Tibial nerve (tissue), 4 donors: ENCODE measurements around the gene YLPM1. TPM values are rescaled to one million over a fixed set of nuclear protein-coding genes. Genes with fewer than 3 reads are reported as not detected.

Source experiments
- DNase-seq, 2 donors: peaks; one replicate each; pipeline ENCODE4 v3.0.0-alpha.2; 2019; ENCODE audit warnings: low spot score in 2 of 2
- H3K27ac ChIP-seq, 4 donors: fragments of 200-600 bp; sonication (generic) in 3 of 4; one replicate each; pipeline ENCODE4 v1.5.1; 2017 to 2019; ENCODE audit warnings: mild to moderate bottlenecking in 1 of 4
- H3K27me3 ChIP-seq, 2 donors: fragments of 200-600 bp; sonication (generic) in 1 of 2; one replicate each; pipeline versions ENCODE4 v1.5.1 to v1.6.0; 2017 to 2019
- H3K36me3 ChIP-seq, 3 donors: fragments of 200-600 bp; sonication (generic); one replicate each; pipeline ENCODE4 v1.5.1; 2018 to 2019
- H3K4me1 ChIP-seq, 4 donors: fragments of 200-600 bp; sonication (generic) in 3 of 4; one replicate each; pipeline ENCODE4 v1.5.1; 2017 to 2019
- H3K4me3 ChIP-seq, 4 donors: fragments of 200-600 bp; sonication (generic) in 3 of 4; one replicate each; pipeline ENCODE4 v1.5.1; 2017 to 2019; ENCODE audit warnings: mild to moderate bottlenecking in 1 of 4, moderate library complexity in 1 of 4
- H3K9me3 ChIP-seq, 4 donors: fragments of 200-600 bp; sonication (generic) in 3 of 4; one replicate each; pipeline ENCODE4 v1.5.1; 2017 to 2019
- EP300 ChIP-seq, 2 donors: sonication (generic); formaldehyde crosslinking; IDR thresholded peaks; one replicate each; pipeline ENCODE4 v1.6.1; 2017; ENCODE audit warnings: antibody characterized with exemption in 2 of 2, mild to moderate bottlenecking in 1 of 2
- POLR2A ChIP-seq, 2 donors: fragments of 450-650 bp; IDR thresholded peaks; one replicate each; pipeline ENCODE4 v1.6.1; 2017; ENCODE audit warnings: antibody characterized with exemption in 2 of 2, mild to moderate bottlenecking in 2 of 2, moderate library complexity in 2 of 2
- WGBS, 2 donors: methylation state at CpG; one replicate each; pipeline ENCODE4 v1.1.5; 2018; 5-methylcytosine and 5-hydroxymethylcytosine counted together
- total RNA-seq, 4 donors: library from RNA; depleted of rRNA; stranded (reverse); fragments of >200 nt; gene quantifications; one replicate each; pipeline ENCODE4 v1.1.0, GENCODE V29; 2016
- TF ChIP-seq, protein P1 (sequence below), 5 experiments: fragments of 200-600 bp in 3 of 5; fragments of 450-650 bp in 2 of 5; sonication (generic) in 3 of 5; IDR thresholded peaks; one replicate each; pipeline ENCODE4 v1.5.1; 2016 to 2019; ENCODE audit warnings: antibody characterized with exemption in 5 of 5, mild to moderate bottlenecking in 3 of 5, moderate library complexity in 2 of 5

Gene YLPM1
- total RNA-seq, 4 donors from 2014 or later = 66.9 to 76.6 (median 72.1) TPM

DNA sequence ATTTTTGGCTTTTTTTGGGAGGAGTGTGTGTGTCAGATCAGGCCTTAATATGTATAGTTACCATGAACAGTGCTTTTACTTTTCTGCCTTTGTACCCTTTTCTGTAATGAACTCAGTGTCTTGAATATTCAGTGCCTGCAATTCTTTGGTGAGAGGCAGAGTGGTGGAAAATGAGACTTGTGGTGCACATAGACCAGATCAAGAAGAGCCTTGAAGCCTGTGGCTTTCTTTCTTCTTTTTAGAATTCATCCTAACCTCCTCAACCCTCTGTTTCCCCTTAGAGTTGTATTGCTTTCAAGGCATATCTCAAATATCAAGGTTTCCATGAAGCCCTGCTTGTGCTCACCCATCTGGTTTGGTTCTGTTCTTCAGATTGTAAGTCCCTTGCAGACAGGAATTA lies 2.6 kb downstream of the YLPM1 start:
- H3K9me3 ChIP-seq = no peaks in the 10 kb centered on the region
- H3K4me1 ChIP-seq = peaks cover 0 to 54% (median 30%) of the 10 kb centered on the region in 4 donors
- TF ChIP-seq, protein P1, sequence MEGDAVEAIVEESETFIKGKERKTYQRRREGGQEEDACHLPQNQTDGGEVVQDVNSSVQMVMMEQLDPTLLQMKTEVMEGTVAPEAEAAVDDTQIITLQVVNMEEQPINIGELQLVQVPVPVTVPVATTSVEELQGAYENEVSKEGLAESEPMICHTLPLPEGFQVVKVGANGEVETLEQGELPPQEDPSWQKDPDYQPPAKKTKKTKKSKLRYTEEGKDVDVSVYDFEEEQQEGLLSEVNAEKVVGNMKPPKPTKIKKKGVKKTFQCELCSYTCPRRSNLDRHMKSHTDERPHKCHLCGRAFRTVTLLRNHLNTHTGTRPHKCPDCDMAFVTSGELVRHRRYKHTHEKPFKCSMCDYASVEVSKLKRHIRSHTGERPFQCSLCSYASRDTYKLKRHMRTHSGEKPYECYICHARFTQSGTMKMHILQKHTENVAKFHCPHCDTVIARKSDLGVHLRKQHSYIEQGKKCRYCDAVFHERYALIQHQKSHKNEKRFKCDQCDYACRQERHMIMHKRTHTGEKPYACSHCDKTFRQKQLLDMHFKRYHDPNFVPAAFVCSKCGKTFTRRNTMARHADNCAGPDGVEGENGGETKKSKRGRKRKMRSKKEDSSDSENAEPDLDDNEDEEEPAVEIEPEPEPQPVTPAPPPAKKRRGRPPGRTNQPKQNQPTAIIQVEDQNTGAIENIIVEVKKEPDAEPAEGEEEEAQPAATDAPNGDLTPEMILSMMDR (IDR thresholded peaks at IDR 0.05) = no peak
- TF ChIP-seq POLR2A (IDR thresholded peaks at IDR 0.05) = no peak
- TF ChIP-seq EP300 (IDR thresholded peaks at IDR 0.05) = no peak
- no peaks in the 10 kb centered on the region for H3K27me3 ChIP-seq
- H3K36me3 ChIP-seq = no peaks in the 10 kb centered on the region
- peak overlapping the region in 1 of 4 donors; percentile 91 for H3K27ac ChIP-seq
- DNase-seq = no peak
- H3K4me3 ChIP-seq = peak overlapping the region in 1 of 4 donors; percentile 70

DNA sequence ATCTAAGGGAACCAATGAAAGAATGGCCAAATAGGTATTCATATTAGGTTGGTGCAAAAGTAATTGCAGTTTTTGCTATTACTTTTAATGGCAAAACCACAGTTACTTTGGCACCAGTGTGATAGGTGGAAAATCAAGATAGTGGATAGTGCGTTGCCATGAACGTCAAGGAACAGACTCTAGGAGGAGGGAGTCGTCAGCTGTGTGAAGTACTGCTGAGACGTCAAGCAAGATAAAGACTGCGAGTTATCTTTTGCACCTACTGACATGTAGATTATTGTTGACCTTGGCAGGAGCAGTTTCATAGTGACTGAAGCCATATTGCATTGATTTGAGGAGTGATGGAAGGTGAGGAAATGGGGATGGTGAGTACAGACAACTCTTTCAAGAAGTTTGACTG lies 8.3 kb downstream of the YLPM1 start:
- Histone ChIP-seq H3K9me3 (no peaks in the 10 kb centered on the region), H3K36me3 (peaks cover 0 to 6% (median 0%) of the 10 kb centered on the region in 3 donors), H3K27me3 (no peaks in the 10 kb centered on the region), H3K27ac (no peak overlapping the region), H3K4me1 (peaks cover 0 to 38% (median 14%) of the 10 kb centered on the region in 4 donors), H3K4me3 (no peak overlapping the region)
- 87 to 91% methylated on average over 5 of the region's 5 CpGs for WGBS, 2 donors
- no peak for DNase-seq
- TF ChIP-seq, protein P1 (IDR thresholded peaks at IDR 0.05) = no peak
- TF ChIP-seq POLR2A (IDR thresholded peaks at IDR 0.05) = no peak
- no peak for TF ChIP-seq EP300 (IDR thresholded peaks at IDR 0.05)

DNA sequence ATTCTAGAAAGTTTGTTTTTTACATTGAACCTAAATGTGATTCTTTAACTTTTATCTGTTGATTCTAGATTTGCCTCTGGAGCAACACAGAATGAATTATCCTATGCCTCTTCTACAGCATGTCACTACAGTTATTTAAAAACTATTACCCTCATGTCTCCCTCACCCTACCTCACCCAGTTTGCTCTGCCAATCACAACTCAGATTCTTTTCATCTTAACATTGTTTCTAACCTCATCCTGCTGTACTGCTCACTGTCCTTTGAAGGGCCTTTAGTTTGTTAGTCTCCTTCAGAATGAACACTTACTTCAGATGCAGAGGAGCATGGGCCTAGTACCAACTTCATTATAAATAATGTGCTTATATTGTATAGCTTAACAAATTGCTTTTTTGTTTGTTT lies 21.5 kb downstream of the YLPM1 start:
- Histone ChIP-seq H3K9me3 (no peaks in the 10 kb centered on the region), H3K36me3 (peaks cover 3 to 85% (median 19%) of the 10 kb centered on the region in 3 donors)
- TF ChIP-seq, protein P1 (IDR thresholded peaks at IDR 0.05) = no peak
- TF ChIP-seq POLR2A (IDR thresholded peaks at IDR 0.05) (no peak), EP300 (IDR thresholded peaks at IDR 0.05) (no peak)

DNA sequence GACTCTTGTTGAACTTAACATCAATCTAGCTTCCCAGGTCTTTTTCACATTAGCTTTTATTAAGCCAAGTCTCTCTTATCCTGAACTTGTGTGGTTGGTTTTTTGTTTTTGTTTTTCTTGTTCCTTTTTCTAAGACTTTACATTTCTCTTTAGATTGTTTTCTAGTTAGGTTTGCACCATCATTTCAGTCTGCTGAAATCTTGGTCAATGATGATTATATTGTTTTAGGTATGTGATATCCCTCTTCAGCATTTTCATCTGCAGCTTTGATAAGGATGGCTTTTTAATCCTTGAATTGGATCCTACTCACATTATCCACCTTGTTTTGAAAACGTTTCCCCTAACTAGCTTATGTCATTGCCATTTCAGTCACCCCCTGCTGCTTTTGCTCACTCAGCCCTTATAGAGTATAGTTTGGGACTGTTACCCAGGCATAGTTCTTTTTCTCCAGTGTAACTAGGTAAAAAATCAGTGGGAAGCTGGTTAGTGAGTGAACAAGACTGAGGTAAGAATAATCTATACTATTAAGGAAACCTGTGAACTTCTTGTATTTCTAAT lies 22.0 kb downstream of the YLPM1 start:
- Histone ChIP-seq H3K9me3 (no peaks in the 10 kb centered on the region), H3K4me1 (peaks cover 0 to 7% (median 0%) of the 10 kb centered on the region in 4 donors), H3K27ac (no peak overlapping the region), H3K4me3 (no peak overlapping the region), H3K27me3 (no peaks in the 10 kb centered on the region), H3K36me3 (peaks cover 0 to 80% (median 18%) of the 10 kb centered on the region in 3 donors)
- TF ChIP-seq EP300 (IDR thresholded peaks at IDR 0.05) = no peak
- TF ChIP-seq, protein P1 (IDR thresholded peaks at IDR 0.05) = no peak
- no peak for TF ChIP-seq POLR2A (IDR thresholded peaks at IDR 0.05)
- 33 to 48% methylated on average over 1 of the region's 1 CpG for WGBS, 2 donors
- no peak for DNase-seq

More for the DNA sequence above, 21.5 kb downstream of the YLPM1 start:
- Histone ChIP-seq H3K27ac (no peak overlapping the region), H3K4me3 (no peak overlapping the region), H3K4me1 (peaks cover 0 to 7% (median 0%) of the 10 kb centered on the region in 4 donors), H3K27me3 (no peaks in the 10 kb centered on the region)
- no peak for DNase-seq

DNA sequence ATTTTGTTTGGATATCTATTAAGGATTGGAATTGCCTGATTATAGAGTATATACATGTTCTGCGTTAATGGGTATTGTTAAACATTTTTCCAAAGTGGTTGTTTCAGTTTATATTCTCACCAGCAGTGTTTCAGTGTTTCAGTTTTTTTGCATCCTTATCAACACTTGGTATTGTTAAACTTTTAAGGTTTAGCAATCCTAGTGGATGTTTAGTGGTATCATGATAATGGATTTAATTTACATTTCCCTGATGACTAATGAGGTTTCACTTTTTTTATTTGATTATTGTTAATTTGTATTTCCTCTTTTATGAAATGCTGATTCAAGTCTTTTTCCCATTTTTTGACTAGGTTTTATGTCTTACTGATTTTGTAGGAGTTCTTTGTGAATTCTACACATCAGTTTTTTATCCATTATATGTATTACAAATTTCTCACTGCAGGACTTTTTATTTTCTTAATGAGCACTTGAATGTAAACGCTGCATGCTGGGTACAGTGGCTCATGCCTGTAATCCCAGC lies 23.7 kb downstream of the YLPM1 start:
- 78 to 83% methylated on average over 2 of the region's 2 CpGs for WGBS, 2 donors

More for the DNA sequence above, 23.7 kb downstream of the YLPM1 start:
- Histone ChIP-seq H3K27me3 (no peaks in the 10 kb centered on the region), H3K4me1 (peaks cover 0 to 7% (median 0%) of the 10 kb centered on the region in 4 donors), H3K27ac (peak overlapping the region in 1 of 4 donors; percentile 25), H3K36me3 (peaks cover 0 to 70% (median 4%) of the 10 kb centered on the region in 3 donors), H3K4me3 (no peak overlapping the region), H3K9me3 (no peaks in the 10 kb centered on the region)
- no peak for TF ChIP-seq POLR2A (IDR thresholded peaks at IDR 0.05)
- TF ChIP-seq EP300 (IDR thresholded peaks at IDR 0.05) = no peak
- TF ChIP-seq, protein P1 (IDR thresholded peaks at IDR 0.05) = no peak
- DNase-seq = no peak
